PC-9 (cell line): ENCODE measurements around the gene LRRC37B. TPM values are rescaled to one million over a fixed set of nuclear protein-coding genes. Genes with fewer than 3 reads are reported as not detected.

ENCODE experiments used
- BruUV-seq: library from RNA; stranded (reverse); fragments of 400-500 nt; replicated peaks from 2 replicates; lab custom pipeline; 2021; lab: Mats Ljungman, UMichigan
- CTCF ChIA-PET: fragments of 300-600 bp; sonication (Branson Sonifier 250); formaldehyde crosslinking; loops from one replicate; lab custom pipeline; 2022; ENCODE audit warnings: antibody characterized with exemption; lab: Charles Lee
- POLR2A ChIA-PET: fragments of 300-600 bp; sonication (Branson Sonifier 250); formaldehyde crosslinking; loops from one replicate; lab custom pipeline; 2022; ENCODE audit warnings: antibody characterized with exemption; ENCODE audit not compliant: unreplicated experiment; lab: Charles Lee
- DNase-seq, 2 experiments: peaks; one replicate each; pipeline versions ENCODE4 v3.0.0 to v3.0.0-alpha.2; 2015 to 2022; ENCODE audit warnings: mixed read lengths in 1 of 2
- H2AFZ ChIP-seq: fragments of 200-600 bp; sonication (generic); 2 replicates; pipeline ENCODE4 v1.8.1; 2017; ENCODE audit warnings: antibody characterized with exemption
- H3F3A ChIP-seq: fragments of 200-600 bp; sonication (generic); 2 replicates; pipeline ENCODE4 v1.8.1; 2017; ENCODE audit warnings: antibody characterized with exemption, mild to moderate bottlenecking, low read depth; ENCODE audit not compliant: insufficient read depth
- H3K27ac ChIP-seq: fragments of 200-600 bp; sonication (generic); 2 replicates; pipeline ENCODE4 v1.6.1; 2016; ENCODE audit warnings: mixed run types
- H3K27me3 ChIP-seq: fragments of 200-600 bp; sonication (generic); 2 replicates; pipeline ENCODE4 v1.6.1; 2016; ENCODE audit warnings: low read depth, mixed run types; ENCODE audit not compliant: insufficient read depth
- H3K36me3 ChIP-seq: fragments of 200-600 bp; sonication (generic); 2 replicates; pipeline ENCODE4 v1.6.1; 2016; ENCODE audit warnings: low read depth, mixed run types
- H3K4me1 ChIP-seq: fragments of 200-600 bp; sonication (generic); replicated peaks from 2 replicates; pipeline ENCODE4 v1.6.1; 2016; ENCODE audit warnings: mixed run types; ENCODE audit not compliant: insufficient read depth
- H3K4me2 ChIP-seq: fragments of 200-600 bp; sonication (generic); 2 replicates; pipeline ENCODE4 v1.6.1; 2017; ENCODE audit warnings: mixed run types
- H3K4me3 ChIP-seq: fragments of 200-600 bp; sonication (generic); 2 replicates; pipeline ENCODE4 v1.6.1; 2016; ENCODE audit warnings: mixed run types
- H3K79me2 ChIP-seq: fragments of 200-600 bp; sonication (generic); 2 replicates; pipeline ENCODE4 v1.6.1; 2017; ENCODE audit warnings: low read depth, mixed run types
- H3K9me2 ChIP-seq: fragments of 200-600 bp; sonication (generic); 2 replicates; pipeline ENCODE4 v1.8.1; 2017; ENCODE audit warnings: mild to moderate bottlenecking; ENCODE audit not compliant: insufficient read depth
- H3K9me3 ChIP-seq: fragments of 200-600 bp; sonication (generic); 2 replicates; pipeline ENCODE4 v1.8.1; 2016; ENCODE audit warnings: low read depth; ENCODE audit not compliant: insufficient read depth
- H4K20me1 ChIP-seq: fragments of 200-600 bp; sonication (generic); 2 replicates; pipeline ENCODE4 v1.8.1; 2017; ENCODE audit not compliant: insufficient read depth
- EZH2 ChIP-seq: fragments of 200-600 bp; sonication (generic); IDR thresholded peaks from 2 replicates; pipeline ENCODE4 v1.8.0; 2017; ENCODE audit warnings: antibody characterized with exemption, low read depth
- intact Hi-C: fragments of 100-400 bp; cut with micrococcal nuclease; formaldehyde crosslinking; loops from one replicate; pipeline ENCODE4 v1.10.0; 2022; ENCODE audit not compliant: unreplicated experiment
- total RNA-seq: library from RNA; stranded (reverse); gene quantifications from 2 replicates; pipeline ENCODE4 v1.2.3, GENCODE V29; 2021
- TF ChIP-seq, protein P1 (sequence below): fragments of 200-600 bp; sonication (generic); conservative IDR thresholded peaks from 2 replicates; pipeline ENCODE4 v1.6.1; 2017; ENCODE audit warnings: mixed run types, antibody characterized with exemption, mild to moderate bottlenecking, moderate library complexity

The LRRC37B gene
- total RNA-seq, 1 experiment from 2014 or later: 13.8 TPM

GRCh38 chr17:32009262-32009542 lies 2.0 kb downstream of the LRRC37B start:
- intact Hi-C loops: no loop called here
- POLR2A ChIA-PET: no interaction called here
- BruUV-seq: no TSS peak

GRCh38 chr17:32010114-32010513 lies 2.9 kb downstream of the LRRC37B start:
- Histone ChIP-seq H4K20me1 (no peaks in the 10 kb centered on the region), H2AFZ (no peak overlapping the region), H3K4me1 (peaks cover 14% of the 10 kb centered on the region), H3K9me2 (no peaks in the 10 kb centered on the region), H3F3A (peaks cover 3% of the 10 kb centered on the region; the same call in 1 of the 2 replicates), H3K4me3 (no peak overlapping the region), H3K9me3 (no peaks in the 10 kb centered on the region), H3K27ac (no peak overlapping the region), H3K36me3 (no peaks in the 10 kb centered on the region), H3K4me2 (no peak overlapping the region), H3K27me3 (no peaks in the 10 kb centered on the region), H3K79me2 (no peaks in the 10 kb centered on the region)
- intact Hi-C loops: no loop called here
- TF ChIP-seq EZH2: no peak
- TF ChIP-seq, protein P1, sequence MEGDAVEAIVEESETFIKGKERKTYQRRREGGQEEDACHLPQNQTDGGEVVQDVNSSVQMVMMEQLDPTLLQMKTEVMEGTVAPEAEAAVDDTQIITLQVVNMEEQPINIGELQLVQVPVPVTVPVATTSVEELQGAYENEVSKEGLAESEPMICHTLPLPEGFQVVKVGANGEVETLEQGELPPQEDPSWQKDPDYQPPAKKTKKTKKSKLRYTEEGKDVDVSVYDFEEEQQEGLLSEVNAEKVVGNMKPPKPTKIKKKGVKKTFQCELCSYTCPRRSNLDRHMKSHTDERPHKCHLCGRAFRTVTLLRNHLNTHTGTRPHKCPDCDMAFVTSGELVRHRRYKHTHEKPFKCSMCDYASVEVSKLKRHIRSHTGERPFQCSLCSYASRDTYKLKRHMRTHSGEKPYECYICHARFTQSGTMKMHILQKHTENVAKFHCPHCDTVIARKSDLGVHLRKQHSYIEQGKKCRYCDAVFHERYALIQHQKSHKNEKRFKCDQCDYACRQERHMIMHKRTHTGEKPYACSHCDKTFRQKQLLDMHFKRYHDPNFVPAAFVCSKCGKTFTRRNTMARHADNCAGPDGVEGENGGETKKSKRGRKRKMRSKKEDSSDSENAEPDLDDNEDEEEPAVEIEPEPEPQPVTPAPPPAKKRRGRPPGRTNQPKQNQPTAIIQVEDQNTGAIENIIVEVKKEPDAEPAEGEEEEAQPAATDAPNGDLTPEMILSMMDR: no peak
- ChIA-PET POLR2A (interaction anchor here (0.6 kb wide), 1 partner anchor 208 kb away, joined by 7 read pairs; no protein-coding TSS in a partner anchor), CTCF (no interaction called here)
- no peak for DNase-seq
- no TSS peak for BruUV-seq

More at GRCh38 chr17:32009262-32009542, 2.0 kb downstream of the LRRC37B start:
- TF ChIP-seq, protein P1: no peak
- no peak for DNase-seq
- Histone ChIP-seq H3K9me3 (no peaks in the 10 kb centered on the region), H2AFZ (no peak overlapping the region), H3F3A (peaks cover 12% of the 10 kb centered on the region; the same call in 1 of the 2 replicates), H3K4me3 (no peak overlapping the region), H3K27ac (no peak overlapping the region), H3K79me2 (no peaks in the 10 kb centered on the region), H3K36me3 (no peaks in the 10 kb centered on the region), H4K20me1 (no peaks in the 10 kb centered on the region), H3K4me2 (no peak overlapping the region), H3K27me3 (no peaks in the 10 kb centered on the region), H3K9me2 (no peaks in the 10 kb centered on the region), H3K4me1 (peaks cover 9% of the 10 kb centered on the region; the same call in 1 of the 2 replicates)
- CTCF ChIA-PET: interaction anchor here (0.6 kb wide), 1 partner anchor 454 kb away, joined by 3 read pairs; no protein-coding TSS in a partner anchor

DNA sequence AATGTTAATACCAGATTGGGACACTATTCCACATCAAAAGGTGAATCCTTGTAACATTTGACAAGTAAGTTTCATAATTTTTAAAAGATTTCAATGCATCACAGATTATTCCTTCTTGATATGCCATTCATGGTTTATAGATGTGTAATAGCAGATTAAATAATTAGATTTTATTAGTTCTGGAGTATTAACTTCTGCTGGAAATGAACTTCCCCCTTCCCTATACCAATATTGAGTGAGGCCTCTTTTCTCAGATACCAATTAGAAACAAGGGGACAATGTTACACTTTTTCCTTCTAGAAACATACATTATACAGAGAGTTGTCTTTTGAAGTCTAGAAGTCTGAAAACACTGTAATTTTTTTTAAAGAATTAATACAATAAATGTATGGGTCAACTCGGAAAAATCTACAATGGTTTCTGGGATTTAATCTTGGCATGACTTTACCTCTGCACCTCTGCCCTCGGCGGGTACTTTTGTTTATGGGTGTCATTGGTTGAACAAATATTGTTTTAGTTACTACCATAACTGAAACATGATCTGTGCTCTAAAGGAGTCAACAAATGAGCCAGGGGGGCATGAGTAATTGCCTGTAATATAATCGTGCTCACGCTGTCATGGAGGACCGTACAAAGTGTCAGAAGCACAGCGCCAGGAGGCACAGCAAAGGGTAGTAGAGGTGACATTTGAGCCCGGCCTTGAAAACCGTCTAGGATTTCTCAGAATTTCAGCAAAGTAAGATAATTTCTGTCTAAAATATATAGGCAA lies 8.2 kb downstream of the LRRC37B start:
- Histone ChIP-seq H3K4me1 (peaks cover 14% of the 10 kb centered on the region), H3K27me3 (no peaks in the 10 kb centered on the region), H3K9me2 (no peaks in the 10 kb centered on the region), H3K27ac (no peak overlapping the region), H3K4me3 (no peak overlapping the region), H3K9me3 (no peaks in the 10 kb centered on the region), H3K79me2 (no peaks in the 10 kb centered on the region), H2AFZ (no peak overlapping the region), H3K36me3 (no peaks in the 10 kb centered on the region), H3K4me2 (peak overlapping the region; percentile 51), H3F3A (no peaks in the 10 kb centered on the region), H4K20me1 (no peaks in the 10 kb centered on the region)
- BruUV-seq: no TSS peak
- intact Hi-C loops: no loop called here
- POLR2A ChIA-PET: no interaction called here
- TF ChIP-seq, protein P1: no peak
- no peak for TF ChIP-seq EZH2
- CTCF ChIA-PET: no interaction called here
- DNase-seq: peak; percentile 47 to 88
